Superior temporal gyrus (tissue), 1 donor: ENCODE data around the gene GPR153.
A peak's percentile ranks its signal among the peaks of the same experiment; 100 is the strongest.

Source experiments
- DNase-seq: peaks from one replicate; pipeline ENCODE4 v3.0.0-alpha.2; 2016; ENCODE audit errors: extremely low spot score

Gene GPR153

GRCh38 chr1:6248932-6249738 is 11.8 kb downstream of the GPR153 start:
- DNase-seq: no peak

GRCh38 chr1:6248161-6248776 is 12.6 kb downstream of the GPR153 start:
- no peak for DNase-seq

- DNase-seq: no peak
Measured at GRCh38 chr1:6247651-6248050, 13.2 kb downstream of the GPR153 start.

GRCh38 chr1:6246497-6247467 is 14.1 kb downstream of the GPR153 start:
- peak; percentile 82 for DNase-seq

- DNase-seq: no peak
Measured at GRCh38 chr1:6245869-6246496, 14.9 kb downstream of the GPR153 start.

GRCh38 chr1:6245086-6245868 is 15.6 kb downstream of the GPR153 start:
- peak; percentile 59 for DNase-seq

GRCh38 chr1:6244401-6245049 is 16.4 kb downstream of the GPR153 start:
- DNase-seq: no peak

GRCh38 chr1:6243993-6244392 is 16.9 kb downstream of the GPR153 start, which contains the start of gene HES3:
TSS of gene HES3 (plus strand) at chr1:6244179. CDS start at chr1:6244366, 187 bp downstream.
- no peak for DNase-seq

- no peak for DNase-seq
Measured at GRCh38 chr1:6243053-6243834, 17.7 kb downstream of the GPR153 start.

- DNase-seq: no peak
Measured at GRCh38 chr1:6241887-6242740, 18.8 kb downstream of the GPR153 start.

- no peak for DNase-seq
Measured at GRCh38 chr1:6241107-6241886, 19.6 kb downstream of the GPR153 start.

- no peak for DNase-seq
Measured at GRCh38 chr1:6239950-6240768, 20.7 kb downstream of the GPR153 start.

GRCh38 chr1:6239213-6239752 is 21.6 kb downstream of the GPR153 start:
- DNase-seq: no peak

GRCh38 chr1:6237093-6237492 is 23.8 kb downstream of the GPR153 start:
- DNase-seq: no peak

GRCh38 chr1:6235296-6235677 is 25.6 kb downstream of the GPR153 start:
- no peak for DNase-seq

- no peak for DNase-seq
Measured at GRCh38 chr1:6234502-6235295, 26.2 kb downstream of the GPR153 start.
